Activated B cell treated with CpG ODN at 0.5 μM for 24 hours (primary cell): ENCODE results near the gene MKRN3. TPM values are rescaled to one million over a fixed set of nuclear protein-coding genes. Genes with fewer than 3 reads are reported as not detected.

ENCODE experiments used
- ATAC-seq: fragments of 200-7000 bp; cut with Tn5 transposase; one replicate; pipeline ENCODE4 v1.10.0; 2021; ENCODE audit warnings: low read depth, mild to moderate bottlenecking, moderate library complexity
- CTCF ChIA-PET: fragments of 350-600 bp; sonication (Branson Sonifier 250); formaldehyde crosslinking; loops from one replicate; lab custom pipeline; 2021; ENCODE audit warnings: antibody characterized with exemption; lab: Charles Lee
- POLR2A ChIA-PET: fragments of 350-600 bp; sonication (Branson Sonifier 250); formaldehyde crosslinking; loops from one replicate; lab custom pipeline; 2021; ENCODE audit warnings: antibody characterized with exemption; lab: Charles Lee
- DNase-seq: peaks from one replicate; pipeline ENCODE4 v3.0.0; 2022
- H3K27ac Mint-ChIP-seq: one replicate; pipeline ENCODE4 v1.8.0; 2020; ENCODE audit warnings: mixed read lengths
- H3K27me3 Mint-ChIP-seq: one replicate; pipeline ENCODE4 v1.8.0; 2021; ENCODE audit warnings: mixed read lengths
- H3K36me3 Mint-ChIP-seq: one replicate; pipeline ENCODE4 v1.8.0; 2021; ENCODE audit warnings: low read depth, mixed read lengths
- H3K4me1 Mint-ChIP-seq: one replicate; pipeline ENCODE4 v1.8.0; 2021; ENCODE audit warnings: mixed read lengths
- H3K4me3 Mint-ChIP-seq: one replicate; pipeline ENCODE4 v1.8.0; 2020; ENCODE audit warnings: mild to moderate bottlenecking, mixed read lengths
- H3K9me3 Mint-ChIP-seq: one replicate; pipeline ENCODE4 v1.8.0; 2020; ENCODE audit warnings: mixed read lengths
- CTCF ChIP-seq: fragments of 200-600 bp; IDR thresholded peaks from one replicate; pipeline ENCODE4 v1.8.0; 2022; ENCODE audit warnings: antibody characterized with exemption, mild to moderate bottlenecking
- intact Hi-C: fragments of 100-400 bp; cut with micrococcal nuclease; formaldehyde crosslinking; loops from one replicate; pipeline ENCODE4 v1.15.1; 2024
- total RNA-seq: library from RNA; stranded (reverse); gene quantifications from 2 replicates; pipeline ENCODE4 v1.2.3, GENCODE V29; 2022

The MKRN3 gene
- total RNA-seq, 1 donor from 2014 or later, result 0.55 TPM

- H3K27ac Mint-ChIP-seq, result no peak overlapping the region
- H3K4me3 Mint-ChIP-seq, result no peak overlapping the region
- ChIA-PET CTCF (no interaction called here), POLR2A (no interaction called here)
- TF ChIP-seq CTCF, result no peak
- ATAC-seq, result no peak
- intact Hi-C loops, result no loop called here
- H3K27me3 Mint-ChIP-seq, result no peaks in the 10 kb centered on the region
- peaks cover 8% of the 10 kb centered on the region for H3K9me3 Mint-ChIP-seq
- no peaks in the 10 kb centered on the region for H3K36me3 Mint-ChIP-seq
- H3K4me1 Mint-ChIP-seq, result no peaks in the 10 kb centered on the region
- DNase-seq, result no peak
These were observed 51.1 kb downstream of the MKRN3 start for GRCh38 chr15:23616536-23616935.

Other genes with a start within 250 kb of the MKRN3 start
- gene GOLGA6L26, start 231.5 kb upstream of the MKRN3 start, total RNA-seq, result not detected in 2 replicates
- gene GOLGA8S, start 210.9 kb upstream of the MKRN3 start, total RNA-seq, result 0.09 and 0.10 TPM in 2 replicates
- gene GOLGA6L2, start 118.4 kb upstream of the MKRN3 start, total RNA-seq, result not detected in 2 replicates
- not detected in 2 replicates for gene MAGEL2, start 82.2 kb downstream of the MKRN3 start, total RNA-seq
- 0.17 TPM in 1 of 2 replicates, not detected in the other for gene NDN, start 121.6 kb downstream of the MKRN3 start, total RNA-seq